C4-2B (cell line): Measurements from ENCODE around the gene RPUSD1.
A peak's percentile ranks its signal among the peaks of the same experiment; 100 is the strongest.

Experiments
- H3K27ac ChIP-seq: fragments of 450-650 bp; 2 replicates; pipeline ENCODE4 v1.5.1; 2017
- ZFX ChIP-seq: fragments of 450-650 bp; IDR thresholded peaks from 2 replicates; pipeline ENCODE4 v1.6.1; 2017
- TF ChIP-seq, protein P1 (sequence below): fragments of 450-650 bp; conservative IDR thresholded peaks from 2 replicates; pipeline ENCODE4 v1.5.1; 2017; ENCODE audit warnings: mild to moderate bottlenecking

The RPUSD1 gene

GRCh38 chr16:785563-786535 is 2.3 kb downstream of the RPUSD1 start:
- TF ChIP-seq, protein P1, sequence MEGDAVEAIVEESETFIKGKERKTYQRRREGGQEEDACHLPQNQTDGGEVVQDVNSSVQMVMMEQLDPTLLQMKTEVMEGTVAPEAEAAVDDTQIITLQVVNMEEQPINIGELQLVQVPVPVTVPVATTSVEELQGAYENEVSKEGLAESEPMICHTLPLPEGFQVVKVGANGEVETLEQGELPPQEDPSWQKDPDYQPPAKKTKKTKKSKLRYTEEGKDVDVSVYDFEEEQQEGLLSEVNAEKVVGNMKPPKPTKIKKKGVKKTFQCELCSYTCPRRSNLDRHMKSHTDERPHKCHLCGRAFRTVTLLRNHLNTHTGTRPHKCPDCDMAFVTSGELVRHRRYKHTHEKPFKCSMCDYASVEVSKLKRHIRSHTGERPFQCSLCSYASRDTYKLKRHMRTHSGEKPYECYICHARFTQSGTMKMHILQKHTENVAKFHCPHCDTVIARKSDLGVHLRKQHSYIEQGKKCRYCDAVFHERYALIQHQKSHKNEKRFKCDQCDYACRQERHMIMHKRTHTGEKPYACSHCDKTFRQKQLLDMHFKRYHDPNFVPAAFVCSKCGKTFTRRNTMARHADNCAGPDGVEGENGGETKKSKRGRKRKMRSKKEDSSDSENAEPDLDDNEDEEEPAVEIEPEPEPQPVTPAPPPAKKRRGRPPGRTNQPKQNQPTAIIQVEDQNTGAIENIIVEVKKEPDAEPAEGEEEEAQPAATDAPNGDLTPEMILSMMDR = peak; percentile 89
- TF ChIP-seq ZFX = no peak
- no peak overlapping the region for H3K27ac ChIP-seq

GRCh38 chr16:784431-784830 is 3.8 kb downstream of the RPUSD1 start:
- TF ChIP-seq, protein P1 = no peak
- no peak for TF ChIP-seq ZFX
- H3K27ac ChIP-seq = no peak overlapping the region

- TF ChIP-seq ZFX = no peak
- TF ChIP-seq, protein P1 = no peak
Observed at GRCh38 chr16:783404-784161, 4.6 kb downstream of the RPUSD1 start.

DNA sequence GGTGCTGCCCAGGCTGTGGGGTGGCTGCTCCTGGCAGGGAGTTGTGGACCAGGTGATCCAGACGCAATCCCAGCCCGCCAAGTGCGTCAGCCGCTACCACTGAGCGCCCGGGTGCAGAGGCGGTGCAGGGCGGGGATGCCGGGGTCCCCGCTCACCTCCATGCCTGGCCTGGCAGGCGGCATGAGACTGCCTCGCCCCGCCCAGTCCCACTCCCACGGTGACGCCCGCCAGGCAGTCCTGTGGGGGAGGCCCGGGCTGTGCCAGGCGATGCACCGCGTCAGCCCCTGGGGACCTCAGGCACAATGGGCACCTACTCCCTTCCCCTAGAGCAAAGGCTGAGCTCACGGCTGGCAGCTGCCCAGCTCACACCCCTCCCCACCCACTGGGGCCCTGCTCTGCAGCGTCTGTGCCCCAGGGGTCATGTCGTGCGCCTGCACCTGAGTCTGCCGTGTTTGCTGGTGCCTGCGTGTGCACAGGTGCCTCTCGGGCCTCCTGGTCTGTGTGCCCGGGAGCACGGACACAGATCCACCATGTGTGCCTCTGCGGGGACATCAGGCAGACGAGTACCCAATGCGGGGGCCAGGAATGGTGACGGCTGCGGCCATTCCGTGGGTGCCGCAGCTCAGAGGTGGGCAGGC is 5.3 kb downstream of the RPUSD1 start:
- H3K27ac ChIP-seq = no peak overlapping the region
- TF ChIP-seq, protein P1 = no peak
- TF ChIP-seq ZFX = no peak

More at GRCh38 chr16:783404-784161, 4.6 kb downstream of the RPUSD1 start:
- no peak overlapping the region for H3K27ac ChIP-seq

DNA sequence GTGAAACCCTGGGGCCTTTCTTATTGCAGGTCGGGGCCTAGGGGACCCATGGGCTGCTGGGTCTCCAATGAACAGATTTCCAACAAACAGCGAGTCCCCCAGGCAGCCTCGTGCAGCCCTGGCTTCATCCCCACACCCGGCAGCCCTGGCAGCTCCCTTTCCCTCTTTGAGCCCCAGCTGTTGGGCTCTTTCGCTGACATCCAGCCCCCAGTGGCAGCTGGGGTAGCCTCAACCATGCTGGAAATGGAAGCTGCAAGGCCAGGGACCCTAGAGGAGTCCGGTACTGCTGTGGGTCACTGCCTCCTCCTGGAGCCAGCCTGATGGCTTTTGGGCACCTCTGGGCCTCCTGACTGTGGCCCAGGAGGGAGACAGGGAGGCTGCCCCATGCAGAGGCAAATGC is 5.9 kb downstream of the RPUSD1 start:
- no peak overlapping the region for H3K27ac ChIP-seq
- no peak for TF ChIP-seq ZFX
- TF ChIP-seq, protein P1 = no peak

- no peak for TF ChIP-seq ZFX
- TF ChIP-seq, protein P1 = no peak
- H3K27ac ChIP-seq = no peak overlapping the region
Observed at GRCh38 chr16:781346-782010, 6.7 kb downstream of the RPUSD1 start.
